OCI-LY1 (cell line): ENCODE results near the gene DCT.

ENCODE experiments used
- H2AFZ ChIP-seq: fragments of 200-600 bp; sonication (generic), shearing (Covaris generic); 2 replicates; pipeline ENCODE4 v1.6.0; 2014; ENCODE audit warnings: antibody characterized with exemption, mild to moderate bottlenecking, low read length
- H3F3A ChIP-seq: fragments of 200-600 bp; sonication (generic), shearing (Covaris generic); 2 replicates; pipeline ENCODE4 v1.6.0; 2014; ENCODE audit warnings: mild to moderate bottlenecking, antibody characterized with exemption, low read length, moderate library complexity; ENCODE audit not compliant: insufficient read depth
- H3K27ac ChIP-seq: fragments of 200-600 bp; sonication (generic); 2 replicates; pipeline ENCODE4 v1.5.1; 2014; ENCODE audit warnings: low read length, mixed run types, mild to moderate bottlenecking, low read depth; ENCODE audit not compliant: poor library complexity, severe bottlenecking
- H3K27me3 ChIP-seq: fragments of 200-600 bp; sonication (generic); 2 replicates; pipeline ENCODE4 v1.6.0; 2014; ENCODE audit warnings: antibody characterized with exemption, mild to moderate bottlenecking, low read length, moderate library complexity; ENCODE audit not compliant: insufficient read depth
- H3K36me3 ChIP-seq: fragments of 200-600 bp; sonication (generic); 2 replicates; pipeline ENCODE4 v1.6.1; 2014; ENCODE audit warnings: mild to moderate bottlenecking, antibody characterized with exemption, low read length, moderate library complexity, mixed read lengths; ENCODE audit not compliant: insufficient read depth
- H3K4me1 ChIP-seq: fragments of 200-600 bp; sonication (generic); 2 replicates; pipeline ENCODE4 v1.5.1; 2014; ENCODE audit warnings: mild to moderate bottlenecking, low read length, moderate library complexity; ENCODE audit not compliant: insufficient read depth, severe bottlenecking
- H3K4me2 ChIP-seq: fragments of 200-600 bp; sonication (generic), shearing (Covaris generic); 2 replicates; pipeline ENCODE4 v1.6.1; 2014; ENCODE audit warnings: low read length
- H3K4me3 ChIP-seq: fragments of 200-600 bp; sonication (generic); 2 replicates; pipeline ENCODE4 v1.5.1; 2014; ENCODE audit warnings: low read length, low read depth, mild to moderate bottlenecking, mixed read lengths; ENCODE audit not compliant: poor library complexity, severe bottlenecking
- H3K79me2 ChIP-seq: fragments of 200-600 bp; shearing (Covaris generic); 2 replicates; pipeline ENCODE4 v1.6.1; 2016; ENCODE audit warnings: mixed run types, low read length, mixed read lengths; ENCODE audit not compliant: insufficient read depth
- H3K9ac ChIP-seq: fragments of 200-600 bp; sonication (generic), shearing (Covaris generic); 2 replicates; pipeline ENCODE4 v1.6.1; 2014; ENCODE audit warnings: mild to moderate bottlenecking, low read length, mixed read lengths
- H3K9me2 ChIP-seq: fragments of 200-600 bp; sonication (generic), shearing (Covaris generic); 2 replicates; pipeline ENCODE4 v1.6.1; 2014; ENCODE audit warnings: low read depth, mild to moderate bottlenecking, low read length, mixed read lengths
- H3K9me3 ChIP-seq: fragments of 200-600 bp; shearing (Covaris generic); 2 replicates; pipeline ENCODE4 v1.6.1; 2014; ENCODE audit warnings: low read length, mixed read lengths
- H4K20me1 ChIP-seq: fragments of 200-600 bp; sonication (generic), shearing (Covaris generic); 2 replicates; pipeline ENCODE4 v1.6.0; 2016; ENCODE audit warnings: mild to moderate bottlenecking, low read length; ENCODE audit not compliant: insufficient read depth
- EZH2 ChIP-seq: fragments of 200-600 bp; sonication (generic), shearing (Covaris generic); IDR thresholded peaks from 2 replicates; pipeline ENCODE4 v1.8.0; 2017; ENCODE audit warnings: borderline replicate concordance, mixed run types, mild to moderate bottlenecking, antibody characterized with exemption, low read length, moderate library complexity, mixed read lengths
- TF ChIP-seq, protein P1 (sequence below): fragments of 200-600 bp; sonication (generic), shearing (Covaris generic); IDR thresholded peaks from 2 replicates; pipeline ENCODE4 v1.5.1; 2017; ENCODE audit warnings: mild to moderate bottlenecking, antibody characterized with exemption, low read length, moderate library complexity, mixed read lengths

Gene DCT

DNA sequence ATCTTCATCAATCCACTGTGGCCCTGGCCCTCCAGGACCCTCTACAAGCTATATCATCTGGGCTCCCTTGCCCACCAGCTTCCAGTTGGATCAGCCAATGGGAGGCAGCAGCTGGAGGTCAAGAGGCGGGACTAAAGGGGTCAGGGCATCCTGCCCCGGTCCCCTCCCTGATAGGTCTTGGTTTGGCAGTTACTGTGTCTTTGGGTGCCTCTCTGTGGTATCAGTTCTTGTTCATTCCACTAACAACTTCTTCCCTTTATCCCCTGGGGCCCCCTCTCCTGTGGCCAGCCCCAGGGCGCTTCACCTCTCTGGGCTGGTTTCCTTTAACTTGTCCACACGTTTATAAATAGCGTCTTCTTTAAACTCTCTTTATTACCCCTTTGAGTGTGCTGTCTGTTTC, 83.6 kb downstream of the DCT start:
- no peaks in the 10 kb centered on the region for H3K9me2 ChIP-seq
- no peak overlapping the region for H3K9ac ChIP-seq
- no peak overlapping the region for H3K4me3 ChIP-seq
- TF ChIP-seq, protein P1, sequence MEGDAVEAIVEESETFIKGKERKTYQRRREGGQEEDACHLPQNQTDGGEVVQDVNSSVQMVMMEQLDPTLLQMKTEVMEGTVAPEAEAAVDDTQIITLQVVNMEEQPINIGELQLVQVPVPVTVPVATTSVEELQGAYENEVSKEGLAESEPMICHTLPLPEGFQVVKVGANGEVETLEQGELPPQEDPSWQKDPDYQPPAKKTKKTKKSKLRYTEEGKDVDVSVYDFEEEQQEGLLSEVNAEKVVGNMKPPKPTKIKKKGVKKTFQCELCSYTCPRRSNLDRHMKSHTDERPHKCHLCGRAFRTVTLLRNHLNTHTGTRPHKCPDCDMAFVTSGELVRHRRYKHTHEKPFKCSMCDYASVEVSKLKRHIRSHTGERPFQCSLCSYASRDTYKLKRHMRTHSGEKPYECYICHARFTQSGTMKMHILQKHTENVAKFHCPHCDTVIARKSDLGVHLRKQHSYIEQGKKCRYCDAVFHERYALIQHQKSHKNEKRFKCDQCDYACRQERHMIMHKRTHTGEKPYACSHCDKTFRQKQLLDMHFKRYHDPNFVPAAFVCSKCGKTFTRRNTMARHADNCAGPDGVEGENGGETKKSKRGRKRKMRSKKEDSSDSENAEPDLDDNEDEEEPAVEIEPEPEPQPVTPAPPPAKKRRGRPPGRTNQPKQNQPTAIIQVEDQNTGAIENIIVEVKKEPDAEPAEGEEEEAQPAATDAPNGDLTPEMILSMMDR, result no peak
- no peak for TF ChIP-seq EZH2
- no peaks in the 10 kb centered on the region for H3K79me2 ChIP-seq
- H3K36me3 ChIP-seq, result no peaks in the 10 kb centered on the region
- H3K4me2 ChIP-seq, result no peak overlapping the region
- no peak overlapping the region for H2AFZ ChIP-seq
- H3K27ac ChIP-seq, result no peak overlapping the region
- no peaks in the 10 kb centered on the region for H4K20me1 ChIP-seq
- H3K27me3 ChIP-seq, result no peaks in the 10 kb centered on the region
- no peaks in the 10 kb centered on the region for H3F3A ChIP-seq
- no peaks in the 10 kb centered on the region for H3K4me1 ChIP-seq
- H3K9me3 ChIP-seq, result no peaks in the 10 kb centered on the region

DNA sequence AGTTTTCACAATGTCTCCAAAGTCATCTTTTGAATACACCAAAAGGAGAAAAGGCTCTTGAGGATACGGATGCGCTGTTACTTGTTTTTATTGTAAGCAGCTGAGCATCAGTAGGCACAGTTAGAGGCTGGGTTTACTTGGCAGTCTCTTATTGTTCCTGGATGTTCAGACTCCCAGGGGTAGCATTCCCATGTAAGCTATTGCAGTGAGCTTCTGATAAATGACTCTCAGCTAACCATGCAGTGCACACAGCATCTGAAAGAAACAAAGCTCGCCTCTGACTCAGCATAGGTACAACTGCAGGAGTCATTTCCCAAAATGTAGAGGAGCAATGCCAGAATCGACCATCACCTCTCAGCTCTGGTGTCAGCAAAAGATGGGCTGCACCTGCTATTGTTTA, 84.8 kb downstream of the DCT start:
- Histone ChIP-seq H3K4me2 (no peak overlapping the region), H3F3A (no peaks in the 10 kb centered on the region), H3K4me1 (no peaks in the 10 kb centered on the region), H3K79me2 (no peaks in the 10 kb centered on the region), H3K4me3 (no peak overlapping the region), H3K36me3 (no peaks in the 10 kb centered on the region), H3K27me3 (no peaks in the 10 kb centered on the region), H3K9ac (no peak overlapping the region), H4K20me1 (no peaks in the 10 kb centered on the region), H3K27ac (no peak overlapping the region), H3K9me3 (no peaks in the 10 kb centered on the region), H3K9me2 (no peaks in the 10 kb centered on the region), H2AFZ (no peak overlapping the region)
- TF ChIP-seq, protein P1, result no peak
- TF ChIP-seq EZH2, result no peak

- Histone ChIP-seq H3K4me3 (no peak overlapping the region), H3K4me2 (no peak overlapping the region), H3K79me2 (no peaks in the 10 kb centered on the region), H3K4me1 (no peaks in the 10 kb centered on the region), H3K27me3 (no peaks in the 10 kb centered on the region), H3K36me3 (no peaks in the 10 kb centered on the region), H3K9me2 (no peaks in the 10 kb centered on the region), H3K9me3 (no peaks in the 10 kb centered on the region), H2AFZ (no peak overlapping the region), H3K9ac (no peak overlapping the region), H3K27ac (no peak overlapping the region), H3F3A (no peaks in the 10 kb centered on the region), H4K20me1 (no peaks in the 10 kb centered on the region)
- TF ChIP-seq, protein P1, result no peak
- no peak for TF ChIP-seq EZH2
Measured at GRCh38 chr13:94390881-94391280, 88.6 kb downstream of the DCT start.
